HG03571 (cell line): ENCODE results near the gene KCNH2.
"Not testable (repeated sequence)": the region's sequence is repeated elsewhere in the genome, so short reads cannot be mapped to it uniquely, and the experiment has no call there.

Experiments
- ATAC-seq: cut with Tn5 transposase; IDR thresholded peaks from one replicate; pipeline ENCODE4 v1.9.1; 2021; ENCODE audit not compliant: unreplicated experiment

The KCNH2 gene

GRCh38 chr7:150978126-150978789 is at the start of gene KCNH2:
TSS of gene KCNH2 (minus strand) at chr7:150978321. CDS start at chr7:150977913, 408 bp downstream.
- no peak for ATAC-seq

GRCh38 chr7:151027728-151028130 is 49.6 kb upstream of the KCNH2 start:
- ATAC-seq, result not testable (repeated sequence)

- not testable (repeated sequence) for ATAC-seq
These were observed 48.9 kb upstream of the KCNH2 start for GRCh38 chr7:151026771-151027727.

GRCh38 chr7:151025924-151026671 is 48.0 kb upstream of the KCNH2 start:
- ATAC-seq, result no peak

GRCh38 chr7:151024435-151025056 is 46.4 kb upstream of the KCNH2 start, which contains the start of gene ATG9B:
TSS of gene ATG9B (minus strand) at chr7:151024494. CDS start at chr7:151024423, 71 bp downstream.
- no peak for ATAC-seq

- no peak for ATAC-seq
These were observed 45.1 kb upstream of the KCNH2 start for GRCh38 chr7:151023232-151023631.

- no peak for ATAC-seq
These were observed 42.1 kb upstream of the KCNH2 start for GRCh38 chr7:151020231-151020630.

GRCh38 chr7:151019130-151019447 is 41.0 kb upstream of the KCNH2 start:
- no peak for ATAC-seq

- ATAC-seq, result no peak
These were observed 40.5 kb upstream of the KCNH2 start for GRCh38 chr7:151018421-151019129.

GRCh38 chr7:151017953-151018420 is 39.9 kb upstream of the KCNH2 start:
- ATAC-seq, result no peak

- ATAC-seq, result no peak
These were observed 39.3 kb upstream of the KCNH2 start for GRCh38 chr7:151017370-151017952.

GRCh38 chr7:151016942-151017341 is 38.8 kb upstream of the KCNH2 start:
- ATAC-seq, result no peak

- ATAC-seq, result no peak
These were observed 38.4 kb upstream of the KCNH2 start for GRCh38 chr7:151016505-151016904.

- ATAC-seq, result no peak
These were observed 37.8 kb upstream of the KCNH2 start for GRCh38 chr7:151015967-151016366.

GRCh38 chr7:151014950-151015349 is 36.8 kb upstream of the KCNH2 start:
- no peak for ATAC-seq

GRCh38 chr7:151013733-151014497 is 35.8 kb upstream of the KCNH2 start:
- ATAC-seq, result no peak

GRCh38 chr7:151013356-151013732 is 35.2 kb upstream of the KCNH2 start:
- ATAC-seq, result no peak

- no peak for ATAC-seq
These were observed 34.8 kb upstream of the KCNH2 start for GRCh38 chr7:151012911-151013347.
